HFFc6 (cell line): ENCODE results near the gene RAB37. TPM values are rescaled to one million over a fixed set of nuclear protein-coding genes. Genes with fewer than 3 reads are reported as not detected.

Source experiments
- DNase-seq: peaks from one replicate; pipeline ENCODE4 v3.0.0-alpha.2; 2018
- H3K27ac Mint-ChIP-seq: 2 replicates; pipeline ENCODE4 v1.8.0; 2020; ENCODE audit warnings: mild to moderate bottlenecking, mixed read lengths
- H3K27me3 Mint-ChIP-seq: 2 replicates; pipeline ENCODE4 v1.8.0; 2021; ENCODE audit warnings: mild to moderate bottlenecking, moderate library complexity, mixed read lengths; ENCODE audit not compliant: insufficient read depth
- H3K36me3 Mint-ChIP-seq: 2 replicates; pipeline ENCODE4 v1.8.0; 2021; ENCODE audit warnings: low read depth, mixed read lengths
- H3K4me1 Mint-ChIP-seq: 2 replicates; pipeline ENCODE4 v1.8.0; 2020; ENCODE audit warnings: low read depth, mixed read lengths
- H3K4me3 Mint-ChIP-seq: 2 replicates; pipeline ENCODE4 v1.8.0; 2020; ENCODE audit warnings: mild to moderate bottlenecking, moderate library complexity, mixed read lengths
- H3K9me3 Mint-ChIP-seq: 2 replicates; pipeline ENCODE4 v1.8.0; 2020; ENCODE audit warnings: mild to moderate bottlenecking, mixed read lengths
- total RNA-seq, 6 experiments: library from RNA; stranded (reverse); fragmentation: NEBNext Ultra II Directional; extraction: Animal tissue kit (Norgen Biotek cat#: 25700); gene quantifications; 2 replicates in 1 of 6; 3 replicates in 5 of 6; pipeline ENCODE4 v1.2.3, GENCODE V29; 2021
- TF ChIP-seq, protein P1 (sequence below): fragments of 200-600 bp; sonication (generic); IDR thresholded peaks from 2 replicates; pipeline ENCODE4 v1.5.0; 2021; ENCODE audit warnings: antibody characterized with exemption, mild to moderate bottlenecking

Gene RAB37
- total RNA-seq, 6 experiments from 2014 or later: 0.11 to 0.28 (median 0.12) TPM; not detected in 3

DNA sequence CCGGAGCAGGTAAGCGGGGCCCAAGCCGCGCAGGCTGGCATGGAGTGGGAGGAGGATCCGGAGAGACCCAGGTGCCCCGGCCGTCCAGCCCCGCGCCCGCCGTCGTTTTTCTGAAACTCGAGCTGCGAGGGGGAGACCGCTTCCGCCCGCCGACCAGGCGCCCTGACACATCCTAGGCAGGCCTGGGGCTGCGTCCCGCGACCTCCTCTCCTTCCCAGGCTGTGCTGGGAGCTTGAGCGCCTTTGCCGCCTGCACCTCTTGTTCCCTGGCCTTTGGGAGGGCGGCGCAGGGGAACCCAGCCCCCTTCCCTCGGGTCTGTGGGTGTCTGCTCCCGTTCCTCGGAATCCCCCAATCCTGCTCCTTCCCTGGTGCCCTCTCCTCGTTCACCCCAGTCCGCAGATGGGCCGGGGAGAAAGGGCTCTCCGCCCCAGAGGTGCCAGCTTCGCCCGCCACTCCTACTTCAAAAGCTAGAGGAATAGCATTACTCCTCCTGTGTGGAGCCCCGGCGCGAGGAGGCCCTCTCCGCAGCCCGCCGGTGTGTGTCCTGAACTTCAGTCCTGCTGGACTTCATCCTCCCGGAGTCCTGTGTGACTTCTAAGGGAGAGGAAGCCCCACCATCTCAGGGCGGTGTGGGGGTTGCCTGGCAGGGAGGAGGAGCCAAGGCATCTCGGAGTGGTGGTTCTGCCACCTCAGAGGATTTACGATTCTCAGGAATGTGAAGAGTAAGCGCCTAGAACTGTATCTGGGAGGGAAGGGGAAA is 12.4 kb downstream of the RAB37 start:
- H3K4me3 Mint-ChIP-seq: peak overlapping the region; percentile 90
- H3K36me3 Mint-ChIP-seq: peaks cover 5% of the 10 kb centered on the region; the same call in 1 of the 2 replicates
- H3K4me1 Mint-ChIP-seq: peaks cover 43% of the 10 kb centered on the region

DNA sequence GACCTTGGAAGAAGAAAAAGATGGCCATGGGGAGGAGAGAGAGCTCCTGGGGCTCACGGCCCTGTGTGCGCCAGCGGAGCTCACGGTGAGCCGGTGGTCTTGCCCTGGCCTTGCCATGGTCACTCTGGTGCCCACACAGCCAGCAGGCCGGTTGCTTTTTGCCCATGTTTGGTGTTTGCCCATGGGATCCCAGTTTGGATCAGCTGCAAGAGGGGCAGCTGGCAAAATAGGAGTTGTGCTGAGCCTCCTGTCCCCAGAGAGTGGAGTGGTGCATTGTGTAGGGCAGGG is 12.9 kb downstream of the RAB37 start:
- peak overlapping the region; percentile 90 for H3K4me3 Mint-ChIP-seq

More for the DNA sequence above, 12.4 kb downstream of the RAB37 start:
- no peaks in the 10 kb centered on the region for H3K9me3 Mint-ChIP-seq
- no peak for DNase-seq
- H3K27me3 Mint-ChIP-seq: peaks cover 3% of the 10 kb centered on the region
- TF ChIP-seq, protein P1, sequence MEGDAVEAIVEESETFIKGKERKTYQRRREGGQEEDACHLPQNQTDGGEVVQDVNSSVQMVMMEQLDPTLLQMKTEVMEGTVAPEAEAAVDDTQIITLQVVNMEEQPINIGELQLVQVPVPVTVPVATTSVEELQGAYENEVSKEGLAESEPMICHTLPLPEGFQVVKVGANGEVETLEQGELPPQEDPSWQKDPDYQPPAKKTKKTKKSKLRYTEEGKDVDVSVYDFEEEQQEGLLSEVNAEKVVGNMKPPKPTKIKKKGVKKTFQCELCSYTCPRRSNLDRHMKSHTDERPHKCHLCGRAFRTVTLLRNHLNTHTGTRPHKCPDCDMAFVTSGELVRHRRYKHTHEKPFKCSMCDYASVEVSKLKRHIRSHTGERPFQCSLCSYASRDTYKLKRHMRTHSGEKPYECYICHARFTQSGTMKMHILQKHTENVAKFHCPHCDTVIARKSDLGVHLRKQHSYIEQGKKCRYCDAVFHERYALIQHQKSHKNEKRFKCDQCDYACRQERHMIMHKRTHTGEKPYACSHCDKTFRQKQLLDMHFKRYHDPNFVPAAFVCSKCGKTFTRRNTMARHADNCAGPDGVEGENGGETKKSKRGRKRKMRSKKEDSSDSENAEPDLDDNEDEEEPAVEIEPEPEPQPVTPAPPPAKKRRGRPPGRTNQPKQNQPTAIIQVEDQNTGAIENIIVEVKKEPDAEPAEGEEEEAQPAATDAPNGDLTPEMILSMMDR: no peak
- peak overlapping the region; percentile 66; the same call in 1 of the 2 replicates for H3K27ac Mint-ChIP-seq

DNA sequence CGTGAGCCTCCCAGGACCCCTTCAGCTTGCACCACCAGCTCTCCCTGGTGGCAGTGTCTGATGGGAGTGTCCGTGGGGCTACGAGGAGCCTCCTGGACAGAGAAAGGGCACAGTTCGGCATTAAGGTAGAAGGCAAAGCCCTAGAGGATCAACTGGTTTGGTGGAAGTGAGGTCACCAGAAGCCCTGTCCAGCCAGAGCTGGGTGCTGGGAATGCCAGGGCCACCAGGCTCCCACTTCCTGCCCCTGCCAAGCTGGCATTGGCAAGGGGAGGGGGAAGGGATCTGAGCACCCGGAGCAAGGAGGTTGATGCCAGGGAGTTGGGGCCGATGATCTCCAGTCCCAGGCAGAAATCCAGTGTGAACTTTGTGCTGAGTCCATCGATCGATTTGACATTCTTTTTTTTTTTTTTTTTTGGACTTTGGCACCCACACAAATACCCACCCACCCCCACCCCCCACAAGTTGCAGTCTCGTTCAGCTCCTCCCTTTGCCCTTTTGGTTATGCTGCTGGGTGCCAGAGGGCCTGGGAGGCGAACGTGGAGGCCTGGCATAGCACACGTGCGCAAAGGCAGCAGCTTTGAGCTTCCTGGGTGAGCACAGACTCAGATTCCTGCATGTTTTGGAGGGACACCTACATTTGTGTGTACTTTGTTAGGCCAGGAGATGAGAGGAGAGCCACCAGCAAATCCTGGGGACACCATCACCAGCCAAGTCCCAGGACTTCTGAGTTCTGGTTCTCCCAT is 13.4 kb downstream of the RAB37 start:
- Mint-ChIP-seq H3K4me3 (peak overlapping the region; percentile 90), H3K36me3 (peaks cover 5% of the 10 kb centered on the region; the same call in 1 of the 2 replicates), H3K9me3 (no peaks in the 10 kb centered on the region), H3K27ac (no peak overlapping the region), H3K4me1 (peaks cover 38% of the 10 kb centered on the region), H3K27me3 (peaks cover 3% of the 10 kb centered on the region)
- TF ChIP-seq, protein P1: no peak
- DNase-seq: no peak

More for the DNA sequence above, 12.9 kb downstream of the RAB37 start:
- no peak overlapping the region; the same call in 1 of the 2 replicates for H3K27ac Mint-ChIP-seq
- H3K36me3 Mint-ChIP-seq: peaks cover 5% of the 10 kb centered on the region; the same call in 1 of the 2 replicates
- TF ChIP-seq, protein P1: no peak
- H3K9me3 Mint-ChIP-seq: no peaks in the 10 kb centered on the region
- no peak for DNase-seq
- peaks cover 3% of the 10 kb centered on the region for H3K27me3 Mint-ChIP-seq
- H3K4me1 Mint-ChIP-seq: peaks cover 38% of the 10 kb centered on the region

DNA sequence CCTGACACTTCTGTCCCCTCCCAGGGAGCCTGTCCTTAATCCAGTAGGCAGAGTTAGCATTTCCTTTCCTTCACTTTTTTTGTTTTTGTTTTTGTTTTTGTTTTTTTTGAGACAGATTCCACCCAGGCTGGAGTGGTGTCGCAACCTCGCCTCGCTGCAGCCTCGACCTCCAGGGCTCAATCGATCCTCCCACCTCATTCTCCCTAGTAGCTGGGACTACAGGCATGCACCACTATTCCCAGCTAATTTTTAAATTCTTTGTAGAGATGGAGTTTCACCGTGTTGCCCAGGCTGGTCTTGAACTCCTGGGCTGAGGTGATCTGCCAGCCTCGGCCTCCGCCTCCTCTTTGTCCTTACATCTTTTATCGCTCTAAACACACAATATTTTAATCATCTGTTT is 15.4 kb downstream of the RAB37 start:
- TF ChIP-seq, protein P1: no peak
- no peak for DNase-seq
- Mint-ChIP-seq H3K4me3 (no peak overlapping the region), H3K9me3 (no peaks in the 10 kb centered on the region), H3K27me3 (peaks cover 3% of the 10 kb centered on the region), H3K36me3 (peaks cover 5% of the 10 kb centered on the region; the same call in 1 of the 2 replicates), H3K4me1 (peaks cover 27% of the 10 kb centered on the region), H3K27ac (no peak overlapping the region)

DNA sequence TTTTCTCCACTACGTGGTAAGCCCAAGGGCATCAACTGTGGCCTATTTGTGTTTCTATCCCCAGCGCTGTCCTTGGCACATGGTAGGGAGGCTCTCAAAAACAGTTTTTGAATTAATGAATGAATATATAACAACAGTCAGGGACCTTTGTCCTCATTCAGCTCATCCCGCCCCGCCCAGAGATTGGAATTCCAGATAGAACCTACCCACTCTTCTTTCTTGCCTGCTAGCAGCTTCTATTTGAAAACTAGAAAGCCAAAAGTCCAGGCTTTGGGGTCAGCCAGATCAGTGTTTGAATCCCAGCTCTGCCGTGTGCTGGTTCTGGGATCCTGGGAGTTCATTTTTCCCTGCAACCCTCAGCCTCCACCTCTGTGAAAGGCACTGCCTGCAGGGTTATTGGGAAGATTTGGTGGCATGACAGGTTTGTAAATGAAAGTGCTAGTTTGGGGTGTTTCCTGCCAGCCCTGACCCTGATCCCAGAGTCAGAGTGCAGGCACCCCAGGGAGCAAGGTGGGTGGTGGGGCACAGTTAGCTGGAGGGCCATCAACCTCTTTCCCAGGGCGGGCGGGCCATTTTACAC is 15.9 kb downstream of the RAB37 start:
- no peak overlapping the region for H3K27ac Mint-ChIP-seq
- DNase-seq: no peak

More for the DNA sequence above, 15.9 kb downstream of the RAB37 start:
- H3K27me3 Mint-ChIP-seq: peaks cover 3% of the 10 kb centered on the region
- no peaks in the 10 kb centered on the region for H3K9me3 Mint-ChIP-seq
- no peak overlapping the region for H3K4me3 Mint-ChIP-seq
- peaks cover 5% of the 10 kb centered on the region; the same call in 1 of the 2 replicates for H3K36me3 Mint-ChIP-seq
- H3K4me1 Mint-ChIP-seq: peaks cover 25% of the 10 kb centered on the region
- TF ChIP-seq, protein P1: no peak
